ENCODE data around the gene ZFX. TPM values are rescaled to one million over a fixed set of nuclear protein-coding genes. Genes with fewer than 3 reads are reported as not detected.
A peak's percentile ranks its signal among the peaks of the same experiment; 100 is the strongest.

ZFX gene
- total RNA-seq, 4 donors from 2014 or later = 31.4 to 61.3 (median 45.0) TPM

DNA sequence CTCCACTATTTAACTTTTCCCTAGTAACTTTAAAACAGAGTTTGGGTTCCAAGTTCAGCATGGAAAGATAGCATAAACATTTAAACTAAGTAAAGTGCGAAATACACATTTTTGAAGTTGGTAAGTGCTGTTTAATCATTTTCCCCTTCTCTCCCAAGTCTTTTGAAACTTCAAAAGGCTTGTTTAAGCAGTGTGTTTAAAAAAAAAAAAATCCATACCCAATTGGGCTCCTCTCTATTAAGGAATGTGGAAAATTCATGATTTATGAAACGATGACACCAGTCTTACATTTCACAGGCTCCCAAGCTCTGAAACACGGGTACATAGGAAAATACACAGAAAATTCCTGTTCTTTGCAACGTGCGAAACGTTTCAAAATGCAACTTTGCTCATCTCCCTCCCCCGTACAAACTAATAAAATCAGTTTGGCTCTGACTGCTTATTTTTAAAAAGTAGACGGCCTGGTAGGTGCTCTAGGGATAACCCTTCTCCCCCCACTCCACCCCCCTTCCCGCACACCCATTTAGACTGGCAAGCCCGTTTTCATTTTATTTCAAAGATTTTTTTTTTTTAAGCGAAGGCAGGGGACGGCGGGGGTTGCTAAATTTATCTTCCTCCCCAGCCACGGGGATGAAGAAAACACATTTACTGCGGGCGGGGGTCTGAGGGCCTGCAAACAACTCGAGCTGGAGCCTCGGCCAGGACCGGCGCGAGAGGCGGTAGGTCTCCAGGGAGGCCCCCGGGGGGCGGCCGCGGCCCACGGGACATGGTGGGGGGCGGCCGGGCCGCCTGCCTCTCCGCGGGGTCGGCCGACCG, 786 bp upstream of the ZFX start:
- Histone ChIP-seq H3K27me3 (no peaks in the 10 kb centered on the region), H3K4me1 (peaks cover 42% of the 10 kb centered on the region), H3K9me3 (no peaks in the 10 kb centered on the region), H3K27ac (peak overlapping the region; percentile 99), H3K36me3 (no peaks in the 10 kb centered on the region), H3K4me3 (peak overlapping the region; percentile 58)
- under 1% methylated on average over 27 of the region's 35 CpGs for WGBS
- no peak for TF ChIP-seq POLR2AphosphoS5 (IDR thresholded peaks at IDR 0.05)
- no peak for TF ChIP-seq CTCF (IDR thresholded peaks at IDR 0.05)
- TF ChIP-seq EP300 (IDR thresholded peaks at IDR 0.05) = no peak
- TF ChIP-seq POLR2A (IDR thresholded peaks at IDR 0.05) = no peak
- peak in 1 of 2 donors; percentile 68 for DNase-seq (ENCODE audit: low spot score in 2 of 2)

- Histone ChIP-seq H3K36me3 (no peaks in the 10 kb centered on the region), H3K9me3 (no peaks in the 10 kb centered on the region), H3K27ac (peak overlapping the region; percentile 99), H3K4me3 (peak overlapping the region; percentile 58), H3K27me3 (no peaks in the 10 kb centered on the region), H3K4me1 (peaks cover 55% of the 10 kb centered on the region)
- under 1% methylated on average over 26 of the region's 79 CpGs for WGBS
- peak; percentile 89 to 94 for DNase-seq (ENCODE audit: low spot score in 2 of 2)
- TF ChIP-seq POLR2A (IDR thresholded peaks at IDR 0.05) = peak in 1 of 2 donors; percentile 55
- TF ChIP-seq CTCF (IDR thresholded peaks at IDR 0.05) = peak; percentile 35
- no peak for TF ChIP-seq EP300 (IDR thresholded peaks at IDR 0.05)
- TF ChIP-seq POLR2AphosphoS5 (IDR thresholded peaks at IDR 0.05) = peak in 1 of 3 donors; percentile 40
Measured at GRCh38 chrX:24150051-24150790, 692 bp downstream of the ZFX start.

DNA sequence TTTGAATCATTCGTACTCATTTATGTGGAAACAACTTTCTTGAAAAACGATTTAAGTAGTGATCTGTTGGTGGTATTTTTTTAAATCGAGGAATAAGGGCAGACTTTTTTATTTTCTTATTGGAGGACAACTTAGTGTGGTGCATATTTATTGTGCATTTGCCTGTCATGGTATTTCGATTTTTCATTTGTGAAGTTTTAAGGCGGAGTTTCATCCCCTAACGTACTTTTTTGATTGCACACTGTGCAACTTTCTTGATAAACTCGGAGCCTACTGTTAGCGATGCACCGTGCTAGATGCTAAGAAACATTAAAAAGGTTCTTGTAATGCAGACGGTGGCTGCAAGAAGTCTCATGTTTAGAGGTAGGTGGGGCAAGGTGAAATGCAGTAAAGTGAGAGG, 1.4 kb downstream of the ZFX start:
- H3K4me1 ChIP-seq = peaks cover 54% of the 10 kb centered on the region
- DNase-seq (ENCODE audit: low spot score in 2 of 2) = no peak

DNA sequence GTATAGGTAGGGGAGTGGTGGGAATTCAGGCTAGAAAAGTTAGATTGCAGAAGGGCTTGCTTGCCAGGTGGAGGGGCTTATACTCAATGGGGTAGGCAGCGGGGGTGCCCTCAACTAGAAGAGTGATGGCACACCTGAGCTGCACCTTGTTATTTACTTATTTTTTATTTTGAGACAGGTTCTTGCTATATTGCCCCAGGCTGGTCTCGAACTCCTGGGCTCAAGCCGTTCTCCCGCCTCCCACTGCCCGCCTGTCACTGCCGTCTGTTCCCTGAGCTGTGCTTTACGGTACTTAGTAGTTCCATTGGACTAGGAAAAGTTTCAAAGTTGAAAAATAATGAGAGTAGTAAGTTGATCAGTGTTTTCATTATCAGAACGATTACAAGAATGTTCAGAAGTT, 2.0 kb downstream of the ZFX start:
- no peaks in the 10 kb centered on the region for H3K36me3 ChIP-seq
- H3K27me3 ChIP-seq = no peaks in the 10 kb centered on the region
- 47% methylated on average over 8 of the region's 8 CpGs for WGBS
- H3K27ac ChIP-seq = no peak overlapping the region
- peaks cover 48% of the 10 kb centered on the region for H3K4me1 ChIP-seq
- TF ChIP-seq CTCF (IDR thresholded peaks at IDR 0.05) = no peak
- TF ChIP-seq POLR2AphosphoS5 (IDR thresholded peaks at IDR 0.05) = no peak
- no peak for TF ChIP-seq POLR2A (IDR thresholded peaks at IDR 0.05)
- TF ChIP-seq EP300 (IDR thresholded peaks at IDR 0.05) = no peak
- H3K4me3 ChIP-seq = peak overlapping the region; percentile 58
- no peaks in the 10 kb centered on the region for H3K9me3 ChIP-seq
- DNase-seq (ENCODE audit: low spot score in 2 of 2) = no peak

More for the DNA sequence above, 1.4 kb downstream of the ZFX start:
- TF ChIP-seq CTCF (IDR thresholded peaks at IDR 0.05) (no peak), POLR2AphosphoS5 (IDR thresholded peaks at IDR 0.05) (no peak), EP300 (IDR thresholded peaks at IDR 0.05) (no peak), POLR2A (IDR thresholded peaks at IDR 0.05) (no peak)
- no peaks in the 10 kb centered on the region for H3K27me3 ChIP-seq
- H3K9me3 ChIP-seq = no peaks in the 10 kb centered on the region
- H3K27ac ChIP-seq = peak overlapping the region; percentile 99
- H3K36me3 ChIP-seq = no peaks in the 10 kb centered on the region
- WGBS = 2% methylated on average over 10 of the region's 10 CpGs
- peak overlapping the region; percentile 58 for H3K4me3 ChIP-seq

Measured in suprapubic skin (tissue), 4 donors.